Fibroblast of lung (primary cell): Measurements from ENCODE around the gene FUBP1.

ENCODE experiments used
- CTCF ChIP-seq, 2 donors: IDR thresholded peaks in 1 of 2; conservative IDR thresholded peaks in 1 of 2; 1 replicate in 1 of 2; 2 replicates in 1 of 2; pipeline ENCODE4 v1.5.1; 2011 to 2012; ENCODE audit warnings: low read length in 2 of 2, control low read depth in 1 of 2, inconsistent platforms in 1 of 2, low read depth in 1 of 2, mild to moderate bottlenecking in 1 of 2
- EZH2 ChIP-seq: IDR thresholded peaks from 2 replicates; pipeline ENCODE4 v1.5.1; 2012; ENCODE audit warnings: low read length, control low read depth, mild to moderate bottlenecking; ENCODE audit errors: missing control alignments

DNA sequence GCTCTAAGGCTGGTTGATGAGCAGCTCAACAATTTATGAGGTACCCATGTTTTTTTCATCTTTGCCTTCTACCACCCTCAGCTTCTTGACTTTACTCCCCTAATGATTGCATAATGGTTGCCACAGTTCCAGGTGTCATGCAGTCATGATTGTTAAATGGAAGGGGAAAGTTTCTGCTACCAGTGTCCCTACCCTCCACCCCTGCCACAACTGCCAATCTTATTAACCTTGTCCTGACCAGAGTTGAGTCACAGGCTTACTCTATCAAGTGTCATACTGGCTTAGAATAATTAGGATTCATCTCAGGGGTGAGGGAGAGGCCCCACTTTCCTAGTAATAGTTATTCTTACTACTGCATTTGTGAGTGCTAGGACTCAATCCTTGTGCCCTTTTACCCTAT is 7.9 kb upstream of the FUBP1 start:
- no peak for TF ChIP-seq EZH2
- no peak for TF ChIP-seq CTCF (conservative IDR thresholded peaks at IDR 0.05 in 1 of 2, IDR thresholded peaks at IDR 0.05 in 1 of 2; ENCODE audit: low read depth in 1 of 2, low read length in 2 of 2)
